Upper lobe of left lung (tissue), 4 donors: ENCODE results near the gene DDN.

ENCODE experiments used
- EP300 ChIP-seq, 4 donors: sonication (generic); formaldehyde crosslinking; IDR thresholded peaks; one replicate each; pipeline ENCODE4 v1.5.1; 2017; ENCODE audit warnings: antibody characterized with exemption in 4 of 4, control low read depth in 2 of 4
- POLR2A ChIP-seq, 4 donors: fragments of 450-650 bp; IDR thresholded peaks; one replicate each; pipeline ENCODE4 v1.5.1; 2016 to 2017; ENCODE audit warnings: antibody characterized with exemption in 4 of 4, mild to moderate bottlenecking in 2 of 4
- POLR2AphosphoS5 ChIP-seq, 2 donors: sonication (generic); formaldehyde crosslinking; IDR thresholded peaks; one replicate each; pipeline ENCODE4 v1.5.1; 2017; ENCODE audit warnings: antibody characterized with exemption in 2 of 2
- TF ChIP-seq, protein P1 (sequence below), 6 experiments: fragments of 450-650 bp in 4 of 6; fragments of 200-600 bp in 2 of 6; sonication (generic) in 2 of 6; IDR thresholded peaks; one replicate each; pipeline ENCODE4 v1.5.1; 2016 to 2019; ENCODE audit warnings: antibody characterized with exemption in 6 of 6

GRCh38 chr12:49030119-49030518 lies 30.9 kb upstream of the DDN start:
- TF ChIP-seq POLR2A (IDR thresholded peaks at IDR 0.05) (no peak), POLR2AphosphoS5 (IDR thresholded peaks at IDR 0.05) (no peak), EP300 (IDR thresholded peaks at IDR 0.05) (no peak)
- TF ChIP-seq, protein P1, sequence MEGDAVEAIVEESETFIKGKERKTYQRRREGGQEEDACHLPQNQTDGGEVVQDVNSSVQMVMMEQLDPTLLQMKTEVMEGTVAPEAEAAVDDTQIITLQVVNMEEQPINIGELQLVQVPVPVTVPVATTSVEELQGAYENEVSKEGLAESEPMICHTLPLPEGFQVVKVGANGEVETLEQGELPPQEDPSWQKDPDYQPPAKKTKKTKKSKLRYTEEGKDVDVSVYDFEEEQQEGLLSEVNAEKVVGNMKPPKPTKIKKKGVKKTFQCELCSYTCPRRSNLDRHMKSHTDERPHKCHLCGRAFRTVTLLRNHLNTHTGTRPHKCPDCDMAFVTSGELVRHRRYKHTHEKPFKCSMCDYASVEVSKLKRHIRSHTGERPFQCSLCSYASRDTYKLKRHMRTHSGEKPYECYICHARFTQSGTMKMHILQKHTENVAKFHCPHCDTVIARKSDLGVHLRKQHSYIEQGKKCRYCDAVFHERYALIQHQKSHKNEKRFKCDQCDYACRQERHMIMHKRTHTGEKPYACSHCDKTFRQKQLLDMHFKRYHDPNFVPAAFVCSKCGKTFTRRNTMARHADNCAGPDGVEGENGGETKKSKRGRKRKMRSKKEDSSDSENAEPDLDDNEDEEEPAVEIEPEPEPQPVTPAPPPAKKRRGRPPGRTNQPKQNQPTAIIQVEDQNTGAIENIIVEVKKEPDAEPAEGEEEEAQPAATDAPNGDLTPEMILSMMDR (IDR thresholded peaks at IDR 0.05): no peak
